Inferior parietal cortex (tissue), 1 donor: ENCODE results near the gene ATP6V0B.

Experiments
- DNase-seq: peaks from one replicate; pipeline ENCODE4 v3.0.0-alpha.2; 2016; ENCODE audit errors: extremely low spot score

ATP6V0B gene

GRCh38 chr1:43969746-43970466, 4.9 kb upstream of the ATP6V0B start, which contains the start of gene DPH2:
Gene DPH2, plus strand, starts transcription at chr1:43970010. Its CDS starts 166 bp downstream, at chr1:43970176.
- peak; percentile 97 for DNase-seq

- DNase-seq = no peak
Observed at GRCh38 chr1:43970502-43970901, 4.3 kb upstream of the ATP6V0B start.

GRCh38 chr1:43970911-43971310, 3.8 kb upstream of the ATP6V0B start:
- no peak for DNase-seq

GRCh38 chr1:43971336-43971980, 3.3 kb upstream of the ATP6V0B start:
- DNase-seq = no peak

GRCh38 chr1:43973981-43974442, 748 bp upstream of the ATP6V0B start:
- DNase-seq = no peak

GRCh38 chr1:43975249-43975961, 645 bp downstream of the ATP6V0B start:
- DNase-seq = no peak

GRCh38 chr1:43976045-43976444, 1.3 kb downstream of the ATP6V0B start:
- no peak for DNase-seq

GRCh38 chr1:43976890-43977289, 2.1 kb downstream of the ATP6V0B start:
- no peak for DNase-seq

- no peak for DNase-seq
Observed at GRCh38 chr1:43977376-43978263, 2.9 kb downstream of the ATP6V0B start.

- no peak for DNase-seq
Observed at GRCh38 chr1:43978264-43978550, 3.4 kb downstream of the ATP6V0B start.

GRCh38 chr1:43978551-43979260, 3.9 kb downstream of the ATP6V0B start, which contains the start of gene B4GALT2:
Gene B4GALT2, plus strand, starts transcription at chr1:43979210. Its CDS starts 1,951 bp downstream, at chr1:43981161.
- DNase-seq = no peak

- DNase-seq = no peak
Observed at GRCh38 chr1:43979261-43979527, 4.4 kb downstream of the ATP6V0B start.

GRCh38 chr1:43979528-43980254, 4.9 kb downstream of the ATP6V0B start:
- no peak for DNase-seq

GRCh38 chr1:43980255-43981134, 5.7 kb downstream of the ATP6V0B start:
- no peak for DNase-seq

GRCh38 chr1:43981135-43981491, 6.4 kb downstream of the ATP6V0B start:
- no peak for DNase-seq

- DNase-seq = no peak
Observed at GRCh38 chr1:43981636-43982035, 6.9 kb downstream of the ATP6V0B start.

GRCh38 chr1:43982241-43982640, 7.5 kb downstream of the ATP6V0B start:
- DNase-seq = no peak

- no peak for DNase-seq
Observed at GRCh38 chr1:43982808-43983207, 8.0 kb downstream of the ATP6V0B start.

- DNase-seq = no peak
Observed at GRCh38 chr1:43983253-43983899, 8.6 kb downstream of the ATP6V0B start.
